Right hindlimb (tissue), 1 donor: ENCODE measurements around the gene NOL8.

ENCODE experiments used
- DNase-seq: peaks from one replicate; pipeline ENCODE4 v3.0.0-alpha.2; 2018

NOL8 gene

DNA sequence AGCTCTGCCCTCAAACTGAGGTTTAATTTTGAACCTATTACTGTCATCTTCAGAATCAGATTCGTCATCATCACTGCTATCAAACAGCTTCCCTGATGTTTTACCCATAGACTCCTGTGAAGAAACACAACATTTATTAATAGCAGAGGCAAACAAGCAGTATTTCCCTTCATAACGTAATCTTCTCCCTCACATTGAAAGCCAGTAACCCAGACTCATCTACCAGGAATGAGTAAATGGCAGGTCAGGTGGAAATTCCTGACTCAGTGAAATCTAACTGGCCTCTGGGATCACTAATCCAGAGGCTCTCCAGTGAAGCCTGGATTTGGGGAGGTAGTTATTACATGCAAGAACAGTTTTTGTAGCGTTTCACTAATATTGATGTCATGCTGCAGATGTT, 14.6 kb downstream of the NOL8 start:
- no peak for DNase-seq

DNA sequence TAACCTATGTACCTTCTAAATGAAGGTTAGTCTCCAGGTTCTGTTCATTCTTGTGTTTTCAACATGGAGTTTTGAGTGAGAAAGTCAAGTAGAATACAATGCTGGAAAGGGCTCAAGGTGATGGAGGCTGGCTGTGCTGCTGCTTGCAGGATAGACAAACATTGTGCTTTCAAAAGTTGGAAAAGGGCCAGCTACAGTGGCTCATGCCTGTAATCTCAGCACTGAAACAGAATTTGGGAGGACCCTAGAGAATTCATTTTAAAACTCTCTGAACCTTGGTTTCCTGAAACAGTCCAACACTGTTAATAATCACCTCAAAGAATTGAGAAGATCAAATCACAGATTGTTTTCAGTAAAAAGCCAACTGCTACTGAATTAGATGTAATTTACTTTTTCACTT, 16.3 kb downstream of the NOL8 start:
- no peak for DNase-seq

GRCh38 chr9:92300936-92301335, 24.2 kb downstream of the NOL8 start:
- DNase-seq, result no peak

GRCh38 chr9:92299116-92299515, 26.0 kb downstream of the NOL8 start:
- DNase-seq, result no peak

- no peak for DNase-seq
Observed at GRCh38 chr9:92298036-92298435, 27.1 kb downstream of the NOL8 start.

DNA sequence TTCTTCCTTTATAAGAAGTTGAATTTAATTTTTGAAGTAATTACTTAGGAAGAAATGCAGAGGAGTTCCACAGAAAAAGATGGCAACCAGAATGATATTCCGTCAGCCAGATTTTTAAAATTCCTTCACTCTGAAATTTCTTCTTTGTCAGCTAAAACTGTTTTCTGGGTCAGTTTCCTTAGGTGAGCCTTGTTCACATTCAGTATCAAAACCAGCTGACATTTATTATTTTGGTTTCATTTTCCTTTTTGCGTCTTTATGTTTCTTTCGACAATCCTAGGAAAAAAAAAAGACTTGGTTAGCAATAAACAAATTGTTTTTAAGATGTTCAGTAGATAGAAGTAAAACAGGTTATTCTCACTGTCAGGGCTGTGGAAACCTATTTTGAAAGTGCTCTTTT, 27.5 kb downstream of the NOL8 start:
- DNase-seq, result no peak

DNA sequence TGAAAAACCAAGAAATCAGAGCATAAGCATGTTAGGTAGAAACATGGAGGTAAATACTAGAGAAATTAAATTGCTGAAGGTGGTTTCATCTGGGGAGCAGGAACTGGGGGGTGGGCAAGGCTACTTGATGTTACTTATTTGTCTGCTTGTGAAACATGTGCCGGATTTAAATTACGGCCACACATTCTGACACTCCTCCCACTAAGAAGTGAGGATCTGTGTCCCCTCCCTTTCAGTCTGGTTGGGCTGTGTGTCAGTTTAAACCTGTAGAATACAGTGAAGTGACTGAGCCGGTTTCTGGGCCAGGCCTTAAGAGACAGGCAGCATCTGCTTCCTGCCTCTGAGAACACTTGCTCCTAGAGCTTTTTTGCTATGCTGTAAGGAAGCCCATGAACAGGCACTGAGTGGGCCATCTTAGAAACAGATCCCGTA, 29.3 kb downstream of the NOL8 start:
- no peak for DNase-seq

GRCh38 chr9:92295240-92295790, 29.8 kb downstream of the NOL8 start:
- DNase-seq, result no peak

- DNase-seq, result no peak
Observed at GRCh38 chr9:92294297-92294676, 30.9 kb downstream of the NOL8 start.

DNA sequence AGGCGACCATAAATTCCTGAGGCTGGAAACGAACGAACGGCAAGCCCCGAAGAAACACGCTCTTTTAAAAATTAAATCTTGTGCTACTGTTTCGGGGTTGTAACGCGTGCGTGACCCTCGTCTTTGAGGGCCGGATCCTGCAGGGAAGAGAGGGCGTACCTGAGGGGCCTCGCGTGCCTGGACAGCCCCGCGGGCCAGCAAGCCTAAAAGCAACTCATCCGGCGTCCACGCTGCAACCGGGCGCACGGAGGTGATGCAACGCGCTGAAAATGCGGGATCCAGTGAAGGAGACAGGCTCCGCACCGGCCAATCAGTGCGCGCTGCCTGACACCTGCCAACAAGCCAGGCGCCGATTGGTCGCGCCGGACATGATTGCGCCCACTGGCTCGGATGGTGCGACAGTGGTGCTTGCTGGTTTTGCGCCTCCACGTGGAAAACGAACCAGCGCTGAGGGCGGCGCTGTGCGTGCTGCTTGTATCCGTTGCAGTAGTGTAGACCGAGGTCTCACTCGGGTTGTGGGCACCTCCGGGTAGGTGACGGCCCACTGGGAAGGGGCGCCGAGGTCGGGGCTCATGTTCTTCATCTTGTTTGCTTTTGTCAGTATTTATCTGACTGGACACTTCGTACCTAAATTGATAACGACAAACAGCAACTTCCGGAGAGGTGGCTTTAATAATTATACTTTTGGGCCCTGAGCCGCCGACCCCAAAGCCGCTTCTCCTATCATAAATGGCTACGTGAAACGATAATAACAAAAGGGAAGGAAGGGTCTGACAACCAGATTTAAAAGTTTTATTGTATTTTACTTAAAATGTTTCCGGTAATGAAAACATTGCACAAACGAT, 31.5 kb downstream of the NOL8 start, which contains the start of gene IARS1:
Gene IARS1 (minus strand): TSS at position 246 of the 845 bp plus-strand sequence. CDS start 4,278 bp downstream, outside the sequence.
- DNase-seq, result peak; percentile 100

DNA sequence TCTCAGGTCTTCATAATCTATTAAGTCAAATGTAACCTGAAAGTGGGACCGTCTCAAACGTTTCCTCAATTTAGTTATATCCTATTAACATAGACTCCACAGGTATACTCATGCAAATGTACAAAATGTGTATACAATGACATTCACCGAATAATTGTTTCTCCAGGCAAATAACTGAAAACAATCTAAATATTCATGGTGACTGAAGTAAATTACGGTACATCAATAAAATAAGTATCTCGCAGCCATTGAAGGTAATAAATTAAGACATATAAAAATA, 32.1 kb downstream of the NOL8 start:
- DNase-seq, result no peak

DNA sequence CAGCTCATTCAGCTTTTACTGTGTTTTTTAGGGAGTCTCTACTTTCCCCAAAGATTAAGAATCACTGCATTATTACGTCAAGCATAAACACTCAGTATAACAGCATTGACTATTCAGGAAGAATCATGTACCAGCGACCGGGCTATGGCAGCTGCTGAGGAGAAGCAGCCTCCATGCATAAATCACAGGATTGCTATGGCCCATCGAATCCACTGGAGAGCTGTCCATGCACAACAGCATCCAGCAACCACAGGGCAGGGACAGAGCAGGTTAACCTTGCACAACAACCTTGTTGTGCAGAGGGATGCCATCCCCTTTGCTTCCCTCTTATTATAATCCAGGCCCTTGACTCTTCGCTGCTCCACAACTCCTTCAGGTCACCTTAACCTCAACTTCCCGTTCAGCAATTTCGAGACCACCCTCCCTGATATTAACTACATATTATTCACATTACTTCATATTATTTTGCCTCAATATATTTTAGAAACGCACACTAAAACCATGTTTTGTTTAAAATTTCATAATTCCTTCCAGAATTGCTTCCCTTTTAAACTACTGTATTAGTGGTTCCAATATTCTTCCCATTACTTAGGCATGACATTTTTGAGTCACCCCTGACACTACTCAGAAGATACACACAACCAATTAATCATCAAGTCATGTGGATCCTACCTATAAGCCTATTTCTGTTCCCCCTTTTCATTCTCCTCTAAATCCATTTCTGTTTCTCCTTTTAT, 32.6 kb downstream of the NOL8 start:
- no peak for DNase-seq

DNA sequence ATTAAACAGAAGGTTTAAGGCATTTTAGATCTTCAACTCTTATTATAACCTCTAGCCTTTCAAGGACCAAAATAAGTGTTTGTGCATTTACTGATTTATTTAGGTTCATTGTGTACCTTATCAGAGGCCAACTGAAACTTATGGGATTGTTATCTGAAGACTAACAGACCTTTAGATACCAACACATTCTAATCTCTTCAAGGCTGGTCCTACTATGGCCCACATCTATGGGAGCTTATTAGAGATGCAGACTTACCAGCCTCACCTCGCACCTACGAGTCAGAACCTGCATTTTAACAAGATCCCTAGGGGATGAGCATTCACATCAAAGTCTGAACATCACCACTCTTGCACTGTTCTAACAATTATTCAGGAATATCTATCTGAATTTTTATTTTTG, 33.6 kb downstream of the NOL8 start:
- no peak for DNase-seq

DNA sequence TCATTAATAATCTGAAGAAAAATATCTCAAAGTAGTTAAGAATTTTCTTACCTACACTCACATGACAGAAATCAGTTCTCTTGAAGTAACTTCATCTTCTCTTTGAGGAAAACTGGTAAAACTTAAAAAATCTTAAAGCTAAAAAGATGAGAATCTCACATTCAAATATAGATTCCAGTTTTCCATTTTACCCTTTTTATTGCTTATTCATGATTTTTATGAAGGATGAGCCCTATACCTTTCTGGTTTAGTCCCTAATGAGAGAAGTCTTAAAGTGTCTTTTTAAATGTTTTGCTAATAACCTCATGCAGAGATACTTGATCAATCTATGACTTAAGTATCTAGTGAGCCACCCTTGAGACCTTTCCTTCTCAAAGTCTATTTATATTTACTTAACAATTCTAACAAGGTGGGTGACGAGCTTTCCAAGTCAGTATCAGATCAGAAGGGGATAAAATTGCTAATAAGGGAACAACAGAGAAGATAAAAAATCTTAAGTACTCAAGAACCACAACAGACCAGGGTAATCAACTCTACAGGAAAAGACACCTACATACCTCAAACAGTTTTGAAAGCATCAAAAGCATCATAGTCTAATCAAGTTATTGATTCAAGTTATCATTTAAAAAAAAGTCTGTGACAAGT, 34.2 kb downstream of the NOL8 start:
- no peak for DNase-seq

GRCh38 chr9:92289708-92290390, 35.3 kb downstream of the NOL8 start:
- no peak for DNase-seq

DNA sequence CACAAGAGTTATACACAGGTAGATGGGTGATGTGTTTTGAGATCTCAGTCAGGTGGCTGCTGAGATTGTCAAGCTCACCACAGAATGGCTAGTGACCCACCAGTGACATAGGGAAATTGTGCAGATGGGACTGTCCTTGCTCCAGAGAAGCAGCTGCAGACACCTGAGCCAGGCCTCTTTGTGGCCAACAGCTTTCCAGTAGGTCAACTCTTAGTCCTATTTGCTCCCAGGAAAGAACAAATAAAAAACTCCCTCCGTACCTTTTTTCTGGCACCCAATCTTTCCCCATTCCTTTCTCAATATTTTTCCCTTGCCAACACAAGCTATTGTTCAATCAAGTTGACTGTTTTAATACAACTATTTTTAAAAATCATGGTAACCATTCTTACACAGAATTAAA, 45.8 kb downstream of the NOL8 start:
- DNase-seq, result no peak

- DNase-seq, result no peak
Observed at GRCh38 chr9:92278110-92278509, 47.0 kb downstream of the NOL8 start.

GRCh38 chr9:92276331-92277032, 48.7 kb downstream of the NOL8 start:
- no peak for DNase-seq

DNA sequence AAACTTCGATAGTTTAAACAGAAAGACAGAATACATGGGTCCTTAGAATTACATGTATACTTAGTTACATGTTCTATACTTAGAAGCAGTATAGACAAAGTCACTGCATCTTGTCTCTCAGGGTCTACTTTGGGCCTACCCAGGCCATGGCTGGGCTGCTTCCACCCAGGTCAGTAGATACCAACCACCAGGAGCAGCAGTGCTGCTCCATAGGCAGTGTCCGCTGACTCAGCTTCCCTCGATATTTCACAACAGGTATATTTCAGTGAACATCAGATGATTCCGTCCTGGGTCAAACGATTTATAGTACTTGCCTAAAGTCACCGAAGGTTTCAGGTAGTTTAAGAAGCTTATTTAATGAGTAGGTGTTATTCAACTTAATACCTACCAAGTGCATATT, 49.6 kb downstream of the NOL8 start:
- DNase-seq, result no peak

- DNase-seq, result no peak
Observed at GRCh38 chr9:92270511-92270910, 54.6 kb downstream of the NOL8 start.

DNA sequence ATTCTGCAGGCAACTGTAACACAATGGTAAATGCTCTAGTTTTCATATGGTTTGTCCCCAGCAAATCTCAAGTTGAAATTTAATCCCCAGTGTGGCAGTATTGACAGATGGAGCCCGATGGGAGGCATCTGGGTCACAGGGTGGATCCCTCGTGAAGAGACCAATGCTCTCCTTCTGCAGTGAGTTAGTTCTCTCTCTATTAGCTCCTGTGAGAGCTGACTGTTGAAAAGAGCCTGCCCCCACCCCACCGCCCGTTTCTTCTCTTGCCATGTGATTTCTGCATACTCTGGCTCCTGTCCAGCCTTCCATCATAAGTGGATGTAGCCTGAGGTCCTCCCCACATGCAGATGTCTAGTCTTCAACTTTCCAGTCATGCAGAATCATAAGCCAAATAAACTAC, 58.7 kb downstream of the NOL8 start:
- DNase-seq, result no peak

DNA sequence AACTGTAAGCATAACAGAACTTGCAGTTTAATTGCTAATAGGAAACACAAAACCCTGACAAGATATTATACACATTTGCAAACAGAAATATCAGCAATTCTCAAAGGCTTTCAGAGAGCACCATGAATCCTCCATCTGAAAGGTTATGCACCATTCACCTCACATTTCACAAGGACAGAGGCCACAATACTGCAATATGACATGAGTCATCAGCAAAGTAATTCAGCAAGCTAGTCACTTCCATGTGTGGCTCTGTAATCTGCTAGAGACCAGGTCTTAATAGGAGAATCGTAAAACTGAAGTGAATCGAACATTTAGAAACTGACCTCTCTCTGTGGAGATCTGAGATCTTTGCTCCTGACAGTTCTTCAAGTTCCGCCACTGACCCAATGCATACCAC, 60.0 kb downstream of the NOL8 start:
- no peak for DNase-seq
